GF-D8 (cell line): ENCODE results near the gene KLF6.

Source experiments
- DNase-seq: peaks from one replicate; lab custom pipeline; 2025; lab: John Stamatoyannopoulos, UW

The KLF6 gene

GRCh38 chr10:3784510-3785250 is at the start of gene KLF6:
TSS of gene KLF6 (minus strand) at chr10:3785209. CDS start at chr10:3785014, 195 bp downstream.
- no peak for DNase-seq

- no peak for DNase-seq
Observed at GRCh38 chr10:3834404-3834803, 49.4 kb upstream of the KLF6 start.

- DNase-seq: no peak
Observed at GRCh38 chr10:3833046-3833445, 48.0 kb upstream of the KLF6 start.

GRCh38 chr10:3832022-3832786 is 47.2 kb upstream of the KLF6 start:
- no peak for DNase-seq

- no peak for DNase-seq
Observed at GRCh38 chr10:3831608-3832007, 46.6 kb upstream of the KLF6 start.

- no peak for DNase-seq
Observed at GRCh38 chr10:3830946-3831345, 45.9 kb upstream of the KLF6 start.

GRCh38 chr10:3829156-3830050 is 44.4 kb upstream of the KLF6 start:
- DNase-seq: no peak

GRCh38 chr10:3828404-3829155 is 43.6 kb upstream of the KLF6 start:
- no peak for DNase-seq

GRCh38 chr10:3827768-3828403 is 42.9 kb upstream of the KLF6 start:
- DNase-seq: no peak

- DNase-seq: no peak
Observed at GRCh38 chr10:3827266-3827665, 42.3 kb upstream of the KLF6 start.

GRCh38 chr10:3825862-3826351 is 40.9 kb upstream of the KLF6 start:
- DNase-seq: no peak

- no peak for DNase-seq
Observed at GRCh38 chr10:3825244-3825643, 40.2 kb upstream of the KLF6 start.

GRCh38 chr10:3822541-3823330 is 37.7 kb upstream of the KLF6 start:
- DNase-seq: no peak

GRCh38 chr10:3820255-3820654 is 35.2 kb upstream of the KLF6 start:
- no peak for DNase-seq

- DNase-seq: no peak
Observed at GRCh38 chr10:3816995-3817394, 32.0 kb upstream of the KLF6 start.

- no peak for DNase-seq
Observed at GRCh38 chr10:3814838-3815220, 29.8 kb upstream of the KLF6 start.

- DNase-seq: no peak
Observed at GRCh38 chr10:3813986-3814837, 29.2 kb upstream of the KLF6 start.

GRCh38 chr10:3813267-3813666 is 28.3 kb upstream of the KLF6 start:
- no peak for DNase-seq

- no peak for DNase-seq
Observed at GRCh38 chr10:3812141-3812540, 27.1 kb upstream of the KLF6 start.
